ENCODE results near the gene CCNL2.
A peak's percentile ranks its signal among the peaks of the same experiment; 100 is the strongest.
"Not testable (repeated sequence)": the region's sequence is repeated elsewhere in the genome, so short reads cannot be mapped to it uniquely, and the experiment has no call there.

The CCNL2 gene
- long read RNA-seq, transcript CCNL2-204 (6 exons, 3,082 nt): minor isoform, 8 of 288 reads
- long read RNA-seq, transcript CCNL2-202 (6 exons, 1,186 nt): minor isoform, 7 of 288 reads
- long read RNA-seq, transcript CCNL2-201 (11 exons, 2,305 nt): major isoform, 102 of 288 reads
- long read RNA-seq, partial matches to known transcripts: 24 of 288 reads
- long read RNA-seq, other reads (novel, unspliced or antisense): 144 of 288 reads

DNA sequence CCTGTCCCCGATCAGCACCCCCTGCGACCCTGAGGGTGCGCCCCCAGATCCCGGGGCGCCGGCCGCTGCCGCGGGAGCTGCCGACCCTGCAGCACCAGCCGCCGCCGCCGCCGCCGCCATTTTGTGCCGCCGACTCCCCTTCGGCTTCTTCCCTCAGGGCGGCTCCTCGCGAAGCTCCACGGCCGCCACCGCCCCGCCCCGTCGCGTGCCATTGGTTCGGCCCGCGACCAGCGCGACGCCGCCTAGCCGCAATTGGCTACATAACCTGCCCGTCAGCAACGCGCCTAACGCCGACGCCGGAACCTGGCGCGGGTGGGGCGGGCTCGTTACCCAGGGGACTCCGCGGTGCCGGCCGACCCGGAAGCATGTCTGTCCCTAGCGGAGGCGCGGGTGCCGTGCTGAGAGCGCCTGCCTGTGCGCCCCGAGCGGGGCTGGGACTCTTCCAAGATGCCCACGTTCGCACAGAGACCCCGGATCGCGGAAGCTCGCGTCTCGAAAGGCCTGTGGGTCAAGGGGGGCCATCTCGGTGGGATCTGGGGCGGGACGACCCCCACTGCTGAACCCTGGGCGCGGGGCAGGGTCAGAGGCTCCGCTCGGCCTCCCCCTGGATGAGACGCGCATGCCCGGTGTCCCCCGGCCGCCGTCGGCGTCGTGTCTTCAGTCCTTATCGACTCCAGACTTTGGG lies at the start of gene CCNL2:
Gene CCNL2, minus strand, starts transcription at position 149 of the 685 bp plus-strand sequence. Its CDS starts 29 bp downstream, at position 120.
- H3K27ac ChIP-seq (replicated peaks): peak within 1 kb of the TSS; percentile 92
- peak within 1 kb of the TSS; percentile 88 for H3K4me3 ChIP-seq (replicated peaks; ENCODE audit: insufficient read depth, low read length)
- TF ChIP-seq, protein P1, sequence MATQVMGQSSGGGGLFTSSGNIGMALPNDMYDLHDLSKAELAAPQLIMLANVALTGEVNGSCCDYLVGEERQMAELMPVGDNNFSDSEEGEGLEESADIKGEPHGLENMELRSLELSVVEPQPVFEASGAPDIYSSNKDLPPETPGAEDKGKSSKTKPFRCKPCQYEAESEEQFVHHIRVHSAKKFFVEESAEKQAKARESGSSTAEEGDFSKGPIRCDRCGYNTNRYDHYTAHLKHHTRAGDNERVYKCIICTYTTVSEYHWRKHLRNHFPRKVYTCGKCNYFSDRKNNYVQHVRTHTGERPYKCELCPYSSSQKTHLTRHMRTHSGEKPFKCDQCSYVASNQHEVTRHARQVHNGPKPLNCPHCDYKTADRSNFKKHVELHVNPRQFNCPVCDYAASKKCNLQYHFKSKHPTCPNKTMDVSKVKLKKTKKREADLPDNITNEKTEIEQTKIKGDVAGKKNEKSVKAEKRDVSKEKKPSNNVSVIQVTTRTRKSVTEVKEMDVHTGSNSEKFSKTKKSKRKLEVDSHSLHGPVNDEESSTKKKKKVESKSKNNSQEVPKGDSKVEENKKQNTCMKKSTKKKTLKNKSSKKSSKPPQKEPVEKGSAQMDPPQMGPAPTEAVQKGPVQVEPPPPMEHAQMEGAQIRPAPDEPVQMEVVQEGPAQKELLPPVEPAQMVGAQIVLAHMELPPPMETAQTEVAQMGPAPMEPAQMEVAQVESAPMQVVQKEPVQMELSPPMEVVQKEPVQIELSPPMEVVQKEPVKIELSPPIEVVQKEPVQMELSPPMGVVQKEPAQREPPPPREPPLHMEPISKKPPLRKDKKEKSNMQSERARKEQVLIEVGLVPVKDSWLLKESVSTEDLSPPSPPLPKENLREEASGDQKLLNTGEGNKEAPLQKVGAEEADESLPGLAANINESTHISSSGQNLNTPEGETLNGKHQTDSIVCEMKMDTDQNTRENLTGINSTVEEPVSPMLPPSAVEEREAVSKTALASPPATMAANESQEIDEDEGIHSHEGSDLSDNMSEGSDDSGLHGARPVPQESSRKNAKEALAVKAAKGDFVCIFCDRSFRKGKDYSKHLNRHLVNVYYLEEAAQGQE (IDR thresholded peaks at IDR 0.05; ENCODE audit: insufficient replicate concordance, low read depth): no peak
- TF ChIP-seq, protein P2, sequence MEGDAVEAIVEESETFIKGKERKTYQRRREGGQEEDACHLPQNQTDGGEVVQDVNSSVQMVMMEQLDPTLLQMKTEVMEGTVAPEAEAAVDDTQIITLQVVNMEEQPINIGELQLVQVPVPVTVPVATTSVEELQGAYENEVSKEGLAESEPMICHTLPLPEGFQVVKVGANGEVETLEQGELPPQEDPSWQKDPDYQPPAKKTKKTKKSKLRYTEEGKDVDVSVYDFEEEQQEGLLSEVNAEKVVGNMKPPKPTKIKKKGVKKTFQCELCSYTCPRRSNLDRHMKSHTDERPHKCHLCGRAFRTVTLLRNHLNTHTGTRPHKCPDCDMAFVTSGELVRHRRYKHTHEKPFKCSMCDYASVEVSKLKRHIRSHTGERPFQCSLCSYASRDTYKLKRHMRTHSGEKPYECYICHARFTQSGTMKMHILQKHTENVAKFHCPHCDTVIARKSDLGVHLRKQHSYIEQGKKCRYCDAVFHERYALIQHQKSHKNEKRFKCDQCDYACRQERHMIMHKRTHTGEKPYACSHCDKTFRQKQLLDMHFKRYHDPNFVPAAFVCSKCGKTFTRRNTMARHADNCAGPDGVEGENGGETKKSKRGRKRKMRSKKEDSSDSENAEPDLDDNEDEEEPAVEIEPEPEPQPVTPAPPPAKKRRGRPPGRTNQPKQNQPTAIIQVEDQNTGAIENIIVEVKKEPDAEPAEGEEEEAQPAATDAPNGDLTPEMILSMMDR (IDR thresholded peaks at IDR 0.05; ENCODE audit: insufficient read depth, low read length): peak; percentile 16
- TF ChIP-seq POLR2AphosphoS5 (IDR thresholded peaks at IDR 0.05; ENCODE audit: low read depth): peak; percentile 56; the same call in 1 of the 2 replicates
- peak; percentile 78 for TF ChIP-seq GABPA (IDR thresholded peaks at IDR 0.05; ENCODE audit: low read depth)
- no peak for TF ChIP-seq SPI1 (IDR thresholded peaks at IDR 0.05; ENCODE audit: borderline replicate concordance, low read depth)
- peak; percentile 97 to 98 for DNase-seq (ENCODE audit: low read depth in 1 of 2, low spot score in 1 of 2)
- no peaks in the 10 kb centered on the region for H3K27me3 ChIP-seq (ENCODE audit: insufficient read depth, poor library complexity, severe bottlenecking)

DNA sequence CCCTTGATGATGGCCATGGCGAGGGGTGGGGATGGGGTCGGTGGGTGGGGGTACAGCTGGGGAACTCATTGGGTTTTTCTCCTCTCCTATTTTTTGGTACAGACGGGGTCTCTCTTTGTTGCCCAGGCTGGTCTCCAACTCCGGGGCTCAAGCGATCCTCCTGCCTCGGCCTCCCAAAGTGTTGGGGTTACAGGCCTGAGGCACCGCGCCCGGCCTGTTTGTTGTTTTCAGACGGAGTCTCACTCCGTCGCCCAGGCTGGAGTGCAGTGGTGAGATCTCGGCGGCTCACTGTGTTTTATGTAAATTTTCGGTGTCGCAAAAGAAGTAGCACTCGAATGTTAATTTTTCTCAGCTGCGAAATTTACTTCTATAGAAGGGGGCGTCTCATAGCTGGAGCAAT lies 47.5 kb upstream of the CCNL2 start:
- not testable (repeated sequence) for H3K27me3 ChIP-seq (ENCODE audit: insufficient read depth, poor library complexity, severe bottlenecking); DNase-seq (ENCODE audit: low read depth in 1 of 2, low spot score in 1 of 2); H3K4me3 ChIP-seq (replicated peaks; ENCODE audit: insufficient read depth, low read length); H3K27ac ChIP-seq (replicated peaks)

DNA sequence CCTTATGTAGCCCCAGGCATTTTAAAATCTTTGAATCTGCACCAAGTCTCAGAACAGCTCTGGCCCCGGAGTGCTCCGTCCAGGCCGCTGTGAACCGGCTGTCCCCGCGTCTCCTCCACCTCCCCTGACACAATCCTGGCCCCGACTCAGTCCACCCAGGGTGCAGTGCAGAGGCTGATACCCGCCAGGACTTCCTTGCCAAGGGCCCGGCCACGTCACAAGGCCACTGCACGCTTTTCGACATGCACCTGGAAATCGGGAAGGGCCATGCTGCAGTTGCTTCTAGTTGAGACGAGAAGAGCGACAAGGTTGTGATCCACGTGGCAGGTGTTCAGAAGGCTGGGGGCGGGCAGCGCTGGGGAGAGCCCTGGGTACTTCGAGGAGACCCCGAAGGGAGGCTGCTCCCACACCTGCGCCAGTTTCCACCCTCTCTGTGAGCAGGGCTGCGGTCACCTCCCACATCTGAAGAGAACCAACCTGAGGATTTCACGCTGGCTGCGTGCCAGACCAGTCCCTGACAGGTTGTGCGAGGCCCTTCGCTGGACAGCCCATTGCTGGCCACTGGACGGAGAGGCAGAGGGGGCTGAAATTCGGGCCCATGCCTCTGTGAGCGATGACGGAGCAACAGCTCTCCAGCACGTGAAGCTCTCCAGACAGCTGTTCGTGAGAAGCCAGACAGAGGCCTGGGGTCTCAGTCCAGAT lies 43.1 kb upstream of the CCNL2 start:
- Histone ChIP-seq H3K4me3 (replicated peaks; ENCODE audit: insufficient read depth, low read length) (no peak overlapping the region), H3K27ac (replicated peaks) (no peak overlapping the region), H3K27me3 (ENCODE audit: insufficient read depth, poor library complexity, severe bottlenecking) (no peaks in the 10 kb centered on the region)
- DNase-seq (ENCODE audit: low read depth in 1 of 2, low spot score in 1 of 2): no peak
- TF ChIP-seq SPI1 (IDR thresholded peaks at IDR 0.05; ENCODE audit: borderline replicate concordance, low read depth) (no peak), GABPA (IDR thresholded peaks at IDR 0.05; ENCODE audit: low read depth) (no peak), POLR2AphosphoS5 (IDR thresholded peaks at IDR 0.05; ENCODE audit: low read depth) (no peak)
- TF ChIP-seq, protein P2 (IDR thresholded peaks at IDR 0.05; ENCODE audit: insufficient read depth, low read length): no peak
- TF ChIP-seq, protein P1 (IDR thresholded peaks at IDR 0.05; ENCODE audit: insufficient replicate concordance, low read depth): no peak

Measured in HL-60 (cell line).